HCT116 (cell line): ENCODE results near the gene GUCY2C.

Source experiments
- ELF1 ChIP-seq: IDR thresholded peaks from 2 replicates; pipeline ENCODE4 v1.6.1; 2012; ENCODE audit warnings: low read depth, borderline replicate concordance
- EZH2 ChIP-seq: fragments of 200-600 bp; sonication (generic); IDR thresholded peaks from 2 replicates; pipeline ENCODE4 v1.6.1; 2017; ENCODE audit warnings: antibody characterized with exemption, mixed run types
- JUND ChIP-seq: IDR thresholded peaks from 2 replicates; pipeline ENCODE4 v1.6.1; 2012
- POLR2A ChIP-seq: IDR thresholded peaks from 2 replicates; pipeline ENCODE4 v1.7.0; 2011; ENCODE audit warnings: borderline replicate concordance; ENCODE audit not compliant: insufficient read depth, insufficient read length; ENCODE audit errors: extremely low read depth
- YY1 ChIP-seq: IDR thresholded peaks from 2 replicates; pipeline ENCODE4 v1.6.1; 2011; ENCODE audit warnings: low read length, low read depth, moderate library complexity, mild to moderate bottlenecking; ENCODE audit not compliant: insufficient replicate concordance; ENCODE audit errors: extremely low read depth
- TF ChIP-seq, protein P1 (sequence below), 3 experiments: fragments of 200-600 bp in 1 of 3; sonication (generic) in 1 of 3; IDR thresholded peaks in 2 of 3; conservative IDR thresholded peaks in 1 of 3; 2 replicates each; pipeline ENCODE4 v1.5.1; 2012 to 2017; ENCODE audit warnings: low read depth in 2 of 3, low read length in 2 of 3, antibody characterized with exemption in 1 of 3, borderline replicate concordance in 1 of 3, control low read depth in 1 of 3, mild to moderate bottlenecking in 1 of 3, mixed read lengths in 1 of 3, mixed run types in 1 of 3, moderate library complexity in 1 of 3; ENCODE audit not compliant: insufficient read depth in 1 of 3

DNA sequence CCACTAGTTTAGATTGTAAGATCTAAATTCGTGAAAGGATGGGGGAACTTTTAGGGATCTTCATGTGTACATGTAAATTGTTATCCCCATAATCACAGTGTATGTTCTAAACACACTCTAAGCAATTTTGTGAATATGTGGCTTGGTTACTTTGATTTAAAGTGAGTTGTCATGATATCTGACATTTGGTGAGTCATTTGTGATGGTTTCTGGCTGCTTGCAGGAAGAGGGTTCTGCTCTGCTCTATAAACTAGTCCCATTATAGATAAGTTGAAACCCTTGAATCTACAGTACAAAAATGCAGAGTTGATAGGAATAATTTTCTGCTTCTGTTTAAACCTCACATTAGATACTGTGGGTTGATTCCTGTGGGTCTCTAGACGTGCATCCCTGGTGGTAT, 14.8 kb downstream of the GUCY2C start:
- TF ChIP-seq YY1, result no peak
- TF ChIP-seq, protein P1, sequence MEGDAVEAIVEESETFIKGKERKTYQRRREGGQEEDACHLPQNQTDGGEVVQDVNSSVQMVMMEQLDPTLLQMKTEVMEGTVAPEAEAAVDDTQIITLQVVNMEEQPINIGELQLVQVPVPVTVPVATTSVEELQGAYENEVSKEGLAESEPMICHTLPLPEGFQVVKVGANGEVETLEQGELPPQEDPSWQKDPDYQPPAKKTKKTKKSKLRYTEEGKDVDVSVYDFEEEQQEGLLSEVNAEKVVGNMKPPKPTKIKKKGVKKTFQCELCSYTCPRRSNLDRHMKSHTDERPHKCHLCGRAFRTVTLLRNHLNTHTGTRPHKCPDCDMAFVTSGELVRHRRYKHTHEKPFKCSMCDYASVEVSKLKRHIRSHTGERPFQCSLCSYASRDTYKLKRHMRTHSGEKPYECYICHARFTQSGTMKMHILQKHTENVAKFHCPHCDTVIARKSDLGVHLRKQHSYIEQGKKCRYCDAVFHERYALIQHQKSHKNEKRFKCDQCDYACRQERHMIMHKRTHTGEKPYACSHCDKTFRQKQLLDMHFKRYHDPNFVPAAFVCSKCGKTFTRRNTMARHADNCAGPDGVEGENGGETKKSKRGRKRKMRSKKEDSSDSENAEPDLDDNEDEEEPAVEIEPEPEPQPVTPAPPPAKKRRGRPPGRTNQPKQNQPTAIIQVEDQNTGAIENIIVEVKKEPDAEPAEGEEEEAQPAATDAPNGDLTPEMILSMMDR (IDR thresholded peaks at IDR 0.05 in 2 of 3, conservative IDR thresholded peaks at IDR 0.05 in 1 of 3; ENCODE audit: borderline replicate concordance in 1 of 3, insufficient read depth in 1 of 3, low read depth in 2 of 3, low read length in 2 of 3), result no peak
- TF ChIP-seq EZH2, result no peak
- TF ChIP-seq ELF1, result no peak
- no peak for TF ChIP-seq JUND
- no peak for TF ChIP-seq POLR2A
